DMS153 treated with DMSO at 0.1 percent for 48 hours (cell line): ENCODE data around the gene YES1.
"Not testable (repeated sequence)": the region's sequence is repeated elsewhere in the genome, so short reads cannot be mapped to it uniquely, and the experiment has no call there.

Experiments
- DNase-seq: peaks from one replicate; lab custom pipeline; 2025; ENCODE audit not compliant: unreplicated experiment; lab: John Stamatoyannopoulos, UW

Gene YES1

GRCh38 chr18:824179-824578 lies 12.1 kb upstream of the YES1 start:
- DNase-seq = no peak

- DNase-seq = no peak
Observed at GRCh38 chr18:820591-821165, 8.6 kb upstream of the YES1 start.

GRCh38 chr18:816869-817268 lies 4.8 kb upstream of the YES1 start:
- DNase-seq = no peak

- no peak for DNase-seq
Observed at GRCh38 chr18:816088-816653, 4.1 kb upstream of the YES1 start.

DNA sequence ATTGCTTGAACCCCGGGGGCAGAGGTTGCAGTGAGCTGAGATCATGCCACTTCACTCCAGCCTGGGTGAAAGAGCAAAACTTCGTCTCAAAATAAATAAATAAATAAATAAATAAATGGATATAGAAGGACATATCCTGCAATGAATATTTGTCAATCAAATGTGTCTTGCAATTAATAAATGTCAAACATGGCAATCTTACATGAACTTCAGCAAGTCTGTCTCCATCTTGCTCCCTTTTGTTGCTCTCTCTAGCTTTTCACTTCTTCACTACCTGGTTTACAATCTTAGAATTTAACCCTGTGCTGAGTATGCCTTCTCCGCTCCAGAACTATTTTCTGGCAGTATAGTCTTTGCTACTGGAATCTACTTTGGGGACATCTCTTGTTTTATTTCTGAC lies 3.3 kb upstream of the YES1 start:
- no peak for DNase-seq

- DNase-seq = no peak
Observed at GRCh38 chr18:814300-815084, 2.5 kb upstream of the YES1 start.

- DNase-seq = no peak
Observed at GRCh38 chr18:813172-814071, 1.4 kb upstream of the YES1 start.

DNA sequence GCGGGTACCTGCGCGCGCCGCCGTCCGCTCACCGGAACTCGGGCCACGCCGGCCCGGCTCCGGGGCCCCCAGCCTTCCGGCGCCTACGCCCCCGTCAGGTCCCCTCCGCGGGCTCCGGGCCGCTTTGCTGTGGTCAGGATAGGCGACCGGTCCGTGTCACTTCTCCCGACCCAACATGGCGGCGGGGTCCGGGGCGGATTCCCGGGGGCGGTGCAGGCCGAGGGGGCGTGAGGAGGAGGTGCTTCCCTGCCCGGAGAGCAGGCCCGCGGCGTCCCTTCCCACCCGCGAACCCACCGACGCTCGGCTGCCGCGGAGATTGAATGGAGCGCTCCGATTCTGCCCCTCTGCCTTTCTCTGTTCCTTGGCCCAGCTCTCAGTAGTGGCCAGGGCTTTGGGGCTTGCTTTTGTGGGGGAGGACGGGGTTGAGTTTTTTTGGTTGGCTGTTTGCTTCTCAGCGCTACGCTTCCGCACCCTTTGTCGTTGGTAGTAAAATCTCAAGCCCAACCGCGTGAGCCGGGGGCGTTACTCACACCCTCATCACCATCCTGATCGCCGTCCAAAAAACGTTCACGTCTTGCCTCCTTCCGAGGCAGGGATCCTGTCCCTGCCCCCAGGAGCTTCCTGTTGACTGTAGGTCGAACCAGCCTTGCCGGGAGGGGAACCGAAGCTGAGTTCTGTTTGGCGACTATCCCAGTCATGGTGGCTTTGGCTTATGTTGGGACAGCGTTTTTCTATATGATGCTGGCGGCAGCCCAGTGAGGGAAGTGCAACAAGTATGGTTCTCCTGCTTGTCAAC lies 532 bp upstream of the YES1 start:
- peak; percentile 3 for DNase-seq

DNA sequence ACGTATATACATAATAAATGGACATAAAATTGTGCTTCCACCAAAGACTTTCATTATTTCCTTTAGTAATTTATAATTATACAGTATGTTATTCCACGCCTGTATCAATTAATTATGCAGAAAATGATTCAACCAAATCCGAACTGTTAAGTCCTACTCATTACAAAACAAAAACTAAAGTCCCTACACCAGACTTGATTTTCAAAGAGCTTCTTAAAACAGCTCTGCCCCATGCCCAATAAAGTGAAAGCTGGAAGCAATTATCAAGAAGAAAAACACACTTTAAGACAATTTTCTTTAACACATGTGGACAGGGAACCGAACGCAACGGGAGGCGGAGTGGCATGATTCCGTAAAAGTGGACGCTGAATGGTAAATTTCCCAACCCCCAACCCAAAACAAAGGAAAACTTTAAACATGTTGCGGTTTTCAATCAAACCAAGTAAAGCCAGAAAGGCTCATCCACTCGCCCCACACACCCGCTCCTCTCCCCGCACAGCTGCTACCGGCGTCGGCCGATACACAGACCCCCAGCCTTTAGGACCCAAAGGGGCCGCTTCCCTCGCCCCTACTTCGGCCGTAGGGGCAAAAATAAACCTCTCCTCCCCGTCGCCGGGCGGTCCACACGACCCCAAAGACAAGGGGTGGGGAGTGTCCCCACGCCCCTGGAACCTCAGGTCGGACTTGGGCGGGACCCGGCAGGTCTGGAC lies 705 bp downstream of the YES1 start:
- DNase-seq = no peak

DNA sequence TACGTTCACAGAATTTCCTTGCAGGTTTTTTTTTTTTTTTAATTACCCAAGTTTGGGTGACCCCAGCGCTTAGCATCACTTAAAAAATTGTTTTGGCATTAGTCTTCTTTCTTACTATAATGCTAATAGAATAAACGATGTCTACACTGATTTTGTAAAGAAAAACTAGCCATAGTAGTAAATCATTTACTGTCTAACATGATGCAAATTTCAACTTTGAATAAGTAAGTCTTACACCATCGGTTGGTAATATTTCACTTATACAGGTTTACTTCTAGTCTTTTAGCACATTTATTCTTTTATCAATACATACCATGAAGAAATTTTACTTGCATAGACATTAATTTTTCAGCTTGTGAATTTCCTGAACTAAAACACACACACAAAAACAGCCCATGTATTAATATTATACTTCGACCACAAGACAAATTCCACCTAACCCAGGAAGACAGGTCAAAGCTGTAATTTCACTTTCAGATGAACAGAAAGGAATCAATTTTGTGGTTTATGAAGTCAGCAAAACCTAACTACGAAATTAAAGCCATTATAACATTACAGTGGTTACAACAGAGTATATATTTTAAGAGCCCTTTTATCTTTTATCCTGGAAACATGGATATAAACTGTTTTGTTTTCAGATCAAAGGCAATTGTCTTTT lies 1.9 kb downstream of the YES1 start:
- no peak for DNase-seq

- not testable (repeated sequence) for DNase-seq
Observed at GRCh38 chr18:809228-809627, 2.8 kb downstream of the YES1 start.

DNA sequence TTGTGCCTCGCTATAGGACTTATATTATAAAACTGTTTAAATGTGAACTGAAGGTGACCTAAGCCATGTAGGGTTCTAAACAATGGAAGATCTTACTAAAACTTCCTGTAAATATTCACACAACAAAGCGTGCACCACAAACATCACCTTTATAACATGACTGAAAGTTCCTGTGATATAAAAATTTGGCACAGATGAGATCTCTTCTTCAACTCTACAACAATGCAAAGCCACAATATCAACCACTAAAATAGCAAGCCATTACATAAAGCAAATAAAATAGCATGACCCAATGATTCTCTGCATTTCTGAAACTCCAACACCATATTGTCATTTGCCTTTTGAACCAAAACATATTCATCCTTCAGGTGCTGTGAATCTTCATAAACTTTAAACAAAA lies 3.5 kb downstream of the YES1 start:
- no peak for DNase-seq

- DNase-seq = no peak
Observed at GRCh38 chr18:808086-808485, 4.0 kb downstream of the YES1 start.

- DNase-seq = no peak
Observed at GRCh38 chr18:805755-806110, 6.3 kb downstream of the YES1 start.

- DNase-seq = no peak
Observed at GRCh38 chr18:805008-805754, 6.9 kb downstream of the YES1 start.

DNA sequence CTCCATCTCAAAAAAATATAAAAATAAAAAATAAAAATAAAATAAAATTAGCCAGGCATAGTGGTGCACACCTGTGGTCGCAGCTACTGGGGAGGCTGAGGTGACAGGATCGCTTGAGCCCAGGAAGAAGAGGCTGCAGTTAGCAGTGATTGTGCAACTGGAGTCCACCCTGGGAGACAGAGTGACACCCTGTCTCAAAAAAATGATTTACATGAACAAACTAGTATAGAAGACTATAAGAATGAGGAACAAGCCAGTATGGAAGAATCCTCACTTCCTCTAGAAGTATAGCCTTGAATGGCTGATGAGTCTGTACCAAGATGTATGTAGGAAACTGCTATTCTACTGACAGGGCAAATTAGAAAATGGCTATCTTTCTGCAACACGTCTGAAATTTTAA lies 10.9 kb downstream of the YES1 start:
- no peak for DNase-seq

GRCh38 chr18:799943-800342 lies 12.1 kb downstream of the YES1 start:
- no peak for DNase-seq

- DNase-seq = not testable (repeated sequence)
Observed at GRCh38 chr18:795383-795782, 16.7 kb downstream of the YES1 start.

GRCh38 chr18:789397-789796 lies 22.6 kb downstream of the YES1 start:
- no peak for DNase-seq
